ENCODE data around the gene IFRD2.

- TF ChIP-seq EP300 (IDR thresholded peaks at IDR 0.05; ENCODE audit: borderline replicate concordance in 1 of 2, low read depth in 2 of 2, low read length in 2 of 2) (no peak), POLR2AphosphoS5 (IDR thresholded peaks at IDR 0.05; ENCODE audit: low read depth, low read length) (no peak)
Observed at GRCh38 chr3:50258029-50258680, 34.1 kb downstream of the IFRD2 start.

Measured in H1 (cell line).